NCI-H82 treated with DMSO at 0.1 percent for 48 hours (cell line): ENCODE data around the gene LRRC42.
"Not testable (repeated sequence)": the region's sequence is repeated elsewhere in the genome, so short reads cannot be mapped to it uniquely, and the experiment has no call there.

Experiments used
- DNase-seq: peaks from one replicate; lab custom pipeline; 2025; ENCODE audit not compliant: unreplicated experiment; lab: John Stamatoyannopoulos, UW

LRRC42 gene

GRCh38 chr1:53967409-53968124 is 21.4 kb downstream of the LRRC42 start:
- no peak for DNase-seq

GRCh38 chr1:53968125-53968513 is 22.0 kb downstream of the LRRC42 start:
- DNase-seq = no peak

- DNase-seq = not testable (repeated sequence)
Observed at GRCh38 chr1:53969323-53969722, 23.2 kb downstream of the LRRC42 start.

GRCh38 chr1:53971718-53972117 is 25.6 kb downstream of the LRRC42 start:
- no peak for DNase-seq

- no peak for DNase-seq
Observed at GRCh38 chr1:53975861-53976260, 29.7 kb downstream of the LRRC42 start.

- no peak for DNase-seq
Observed at GRCh38 chr1:53979712-53980450, 33.7 kb downstream of the LRRC42 start.

- DNase-seq = no peak
Observed at GRCh38 chr1:53981220-53981619, 35.1 kb downstream of the LRRC42 start.

- DNase-seq = no peak
Observed at GRCh38 chr1:53982034-53982762, 36.0 kb downstream of the LRRC42 start.

GRCh38 chr1:53982763-53983104 is 36.6 kb downstream of the LRRC42 start:
- DNase-seq = no peak

- no peak for DNase-seq
Observed at GRCh38 chr1:53984726-53985125, 38.6 kb downstream of the LRRC42 start.

- DNase-seq = no peak
Observed at GRCh38 chr1:53986458-53986857, 40.3 kb downstream of the LRRC42 start.

GRCh38 chr1:53987880-53988279 is 41.7 kb downstream of the LRRC42 start:
- DNase-seq = no peak

- no peak for DNase-seq
Observed at GRCh38 chr1:53992085-53992874, 46.1 kb downstream of the LRRC42 start.

GRCh38 chr1:53994516-53994915 is 48.4 kb downstream of the LRRC42 start:
- DNase-seq = not testable (repeated sequence)

- no peak for DNase-seq
Observed at GRCh38 chr1:53995683-53996082, 49.5 kb downstream of the LRRC42 start.

GRCh38 chr1:53998223-53998622 is 52.1 kb downstream of the LRRC42 start:
- no peak for DNase-seq

GRCh38 chr1:53999920-54000319 is 53.8 kb downstream of the LRRC42 start:
- DNase-seq = no peak

- DNase-seq = no peak
Observed at GRCh38 chr1:54001591-54001990, 55.4 kb downstream of the LRRC42 start.

GRCh38 chr1:54002544-54003248 is 56.5 kb downstream of the LRRC42 start:
- DNase-seq = no peak

- no peak for DNase-seq
Observed at GRCh38 chr1:54003249-54003646, 57.1 kb downstream of the LRRC42 start.
